HCT116 (cell line): ENCODE results near the gene MGRN1.

Experiments
- EGR1 ChIP-seq: IDR thresholded peaks from 2 replicates; pipeline ENCODE4 v1.6.1; 2012; ENCODE audit warnings: low read depth
- EZH2 ChIP-seq: fragments of 200-600 bp; sonication (generic); IDR thresholded peaks from 2 replicates; pipeline ENCODE4 v1.6.1; 2017; ENCODE audit warnings: antibody characterized with exemption, mixed run types
- JUND ChIP-seq: IDR thresholded peaks from 2 replicates; pipeline ENCODE4 v1.6.1; 2012
- POLR2A ChIP-seq: IDR thresholded peaks from 2 replicates; pipeline ENCODE4 v1.7.0; 2011; ENCODE audit warnings: borderline replicate concordance; ENCODE audit not compliant: insufficient read depth, insufficient read length; ENCODE audit errors: extremely low read depth
- POLR2AphosphoS5 ChIP-seq: IDR thresholded peaks from 2 replicates; pipeline ENCODE4 v1.6.1; 2011; ENCODE audit warnings: mild to moderate bottlenecking, low read depth, low read length, moderate library complexity
- RAD21 ChIP-seq: IDR thresholded peaks from 2 replicates; pipeline ENCODE4 v1.6.1; 2012; ENCODE audit warnings: low read depth, mild to moderate bottlenecking
- SP1 ChIP-seq: IDR thresholded peaks from 2 replicates; pipeline ENCODE4 v1.6.1; 2012; ENCODE audit warnings: low read depth
- SRF ChIP-seq: IDR thresholded peaks from 2 replicates; pipeline ENCODE4 v1.6.1; 2012; ENCODE audit warnings: low read depth
- ZNF274 ChIP-seq: fragments of 200-500 bp; sonication (Bioruptor generic); IDR thresholded peaks from 2 replicates; pipeline ENCODE4 v1.6.1; 2014; ENCODE audit warnings: mild to moderate bottlenecking, low read depth, low read length, inconsistent platforms
- TF ChIP-seq, protein P1 (sequence below), 3 experiments: fragments of 200-600 bp in 1 of 3; sonication (generic) in 1 of 3; IDR thresholded peaks in 2 of 3; conservative IDR thresholded peaks in 1 of 3; 2 replicates each; pipeline ENCODE4 v1.5.1; 2012 to 2017; ENCODE audit warnings: low read depth in 2 of 3, low read length in 2 of 3, antibody characterized with exemption in 1 of 3, borderline replicate concordance in 1 of 3, control low read depth in 1 of 3, mild to moderate bottlenecking in 1 of 3, mixed read lengths in 1 of 3, mixed run types in 1 of 3, moderate library complexity in 1 of 3; ENCODE audit not compliant: insufficient read depth in 1 of 3
- TF ChIP-seq, protein P2 (sequence below): IDR thresholded peaks from 2 replicates; pipeline ENCODE4 v1.6.1; 2012; ENCODE audit warnings: low read depth
- TF ChIP-seq, protein P3 (sequence below): IDR thresholded peaks from 2 replicates; pipeline ENCODE4 v1.6.1; 2012

DNA sequence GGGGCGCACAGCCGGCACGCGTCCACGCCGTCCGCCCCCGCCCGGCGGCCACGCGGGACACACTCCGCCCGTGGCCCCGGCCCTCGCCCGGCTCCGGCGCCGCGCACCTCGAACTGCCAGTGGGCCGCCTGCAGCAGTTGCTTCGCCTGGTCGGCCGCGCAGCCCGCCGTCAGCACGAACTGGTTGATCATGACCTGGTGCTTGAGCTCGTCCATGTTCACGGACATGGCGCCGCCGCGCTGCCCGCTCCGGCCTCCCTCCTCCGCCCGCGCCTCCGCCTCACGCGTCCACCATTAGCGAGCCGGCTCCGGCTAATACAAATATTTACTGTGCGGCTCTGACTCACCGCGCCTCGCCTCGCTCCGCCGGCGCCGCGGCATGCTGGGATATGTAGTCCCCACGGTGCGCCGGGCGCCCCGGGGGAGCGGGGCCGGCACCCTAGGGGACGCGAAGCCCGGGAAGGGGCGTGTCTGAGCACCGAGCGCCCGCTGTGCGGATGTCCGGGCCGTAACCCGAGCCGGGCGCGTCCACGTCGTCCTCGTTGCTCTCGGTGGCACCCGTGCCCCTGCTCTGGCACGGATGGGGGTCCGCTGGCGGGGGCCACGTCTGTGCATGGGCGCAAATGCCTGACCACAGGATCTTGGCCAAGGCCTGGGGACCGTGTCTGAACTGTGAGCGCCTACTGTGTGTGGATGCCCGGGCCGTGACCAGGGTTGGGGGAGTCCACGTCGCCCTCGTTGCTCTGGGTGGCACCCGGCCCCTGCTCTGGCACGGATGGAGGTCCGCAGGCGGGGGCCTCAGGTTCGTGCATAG lies 9.8 kb upstream of the MGRN1 start, which contains the start of gene UBALD1:
- TF ChIP-seq EGR1 (no peak; the same call in 1 of the 2 replicates), JUND (no peak), EZH2 (no peak), SP1 (peak; percentile 76), POLR2AphosphoS5 (peak; percentile 93), POLR2A (peak; percentile 84), RAD21 (no peak), SRF (peak; percentile 82; the same call in 1 of the 2 replicates), ZNF274 (no peak)
- TF ChIP-seq, protein P1, sequence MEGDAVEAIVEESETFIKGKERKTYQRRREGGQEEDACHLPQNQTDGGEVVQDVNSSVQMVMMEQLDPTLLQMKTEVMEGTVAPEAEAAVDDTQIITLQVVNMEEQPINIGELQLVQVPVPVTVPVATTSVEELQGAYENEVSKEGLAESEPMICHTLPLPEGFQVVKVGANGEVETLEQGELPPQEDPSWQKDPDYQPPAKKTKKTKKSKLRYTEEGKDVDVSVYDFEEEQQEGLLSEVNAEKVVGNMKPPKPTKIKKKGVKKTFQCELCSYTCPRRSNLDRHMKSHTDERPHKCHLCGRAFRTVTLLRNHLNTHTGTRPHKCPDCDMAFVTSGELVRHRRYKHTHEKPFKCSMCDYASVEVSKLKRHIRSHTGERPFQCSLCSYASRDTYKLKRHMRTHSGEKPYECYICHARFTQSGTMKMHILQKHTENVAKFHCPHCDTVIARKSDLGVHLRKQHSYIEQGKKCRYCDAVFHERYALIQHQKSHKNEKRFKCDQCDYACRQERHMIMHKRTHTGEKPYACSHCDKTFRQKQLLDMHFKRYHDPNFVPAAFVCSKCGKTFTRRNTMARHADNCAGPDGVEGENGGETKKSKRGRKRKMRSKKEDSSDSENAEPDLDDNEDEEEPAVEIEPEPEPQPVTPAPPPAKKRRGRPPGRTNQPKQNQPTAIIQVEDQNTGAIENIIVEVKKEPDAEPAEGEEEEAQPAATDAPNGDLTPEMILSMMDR (IDR thresholded peaks at IDR 0.05 in 2 of 3, conservative IDR thresholded peaks at IDR 0.05 in 1 of 3; ENCODE audit: borderline replicate concordance in 1 of 3, insufficient read depth in 1 of 3, low read depth in 2 of 3, low read length in 2 of 3): no peak
- TF ChIP-seq, protein P2, sequence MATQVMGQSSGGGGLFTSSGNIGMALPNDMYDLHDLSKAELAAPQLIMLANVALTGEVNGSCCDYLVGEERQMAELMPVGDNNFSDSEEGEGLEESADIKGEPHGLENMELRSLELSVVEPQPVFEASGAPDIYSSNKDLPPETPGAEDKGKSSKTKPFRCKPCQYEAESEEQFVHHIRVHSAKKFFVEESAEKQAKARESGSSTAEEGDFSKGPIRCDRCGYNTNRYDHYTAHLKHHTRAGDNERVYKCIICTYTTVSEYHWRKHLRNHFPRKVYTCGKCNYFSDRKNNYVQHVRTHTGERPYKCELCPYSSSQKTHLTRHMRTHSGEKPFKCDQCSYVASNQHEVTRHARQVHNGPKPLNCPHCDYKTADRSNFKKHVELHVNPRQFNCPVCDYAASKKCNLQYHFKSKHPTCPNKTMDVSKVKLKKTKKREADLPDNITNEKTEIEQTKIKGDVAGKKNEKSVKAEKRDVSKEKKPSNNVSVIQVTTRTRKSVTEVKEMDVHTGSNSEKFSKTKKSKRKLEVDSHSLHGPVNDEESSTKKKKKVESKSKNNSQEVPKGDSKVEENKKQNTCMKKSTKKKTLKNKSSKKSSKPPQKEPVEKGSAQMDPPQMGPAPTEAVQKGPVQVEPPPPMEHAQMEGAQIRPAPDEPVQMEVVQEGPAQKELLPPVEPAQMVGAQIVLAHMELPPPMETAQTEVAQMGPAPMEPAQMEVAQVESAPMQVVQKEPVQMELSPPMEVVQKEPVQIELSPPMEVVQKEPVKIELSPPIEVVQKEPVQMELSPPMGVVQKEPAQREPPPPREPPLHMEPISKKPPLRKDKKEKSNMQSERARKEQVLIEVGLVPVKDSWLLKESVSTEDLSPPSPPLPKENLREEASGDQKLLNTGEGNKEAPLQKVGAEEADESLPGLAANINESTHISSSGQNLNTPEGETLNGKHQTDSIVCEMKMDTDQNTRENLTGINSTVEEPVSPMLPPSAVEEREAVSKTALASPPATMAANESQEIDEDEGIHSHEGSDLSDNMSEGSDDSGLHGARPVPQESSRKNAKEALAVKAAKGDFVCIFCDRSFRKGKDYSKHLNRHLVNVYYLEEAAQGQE: no peak
- TF ChIP-seq, protein P3, sequence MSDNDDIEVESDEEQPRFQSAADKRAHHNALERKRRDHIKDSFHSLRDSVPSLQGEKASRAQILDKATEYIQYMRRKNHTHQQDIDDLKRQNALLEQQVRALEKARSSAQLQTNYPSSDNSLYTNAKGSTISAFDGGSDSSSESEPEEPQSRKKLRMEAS: peak; percentile 89
